Activated CD4-positive, alpha-beta T cell treated with anti-CD3 and anti-CD28 coated beads, Interleukin-10, Interleukin-2, amounts not matched to agents 100 ng/mL and 50 ng/mL, durations not matched to agents 16 hours and 8 hours (primary cell): Measurements from ENCODE around the gene NXPH2.

ENCODE experiments used
- DNase-seq: peaks from one replicate; pipeline ENCODE4 v3.0.0-alpha.2; 2020

The NXPH2 gene

DNA sequence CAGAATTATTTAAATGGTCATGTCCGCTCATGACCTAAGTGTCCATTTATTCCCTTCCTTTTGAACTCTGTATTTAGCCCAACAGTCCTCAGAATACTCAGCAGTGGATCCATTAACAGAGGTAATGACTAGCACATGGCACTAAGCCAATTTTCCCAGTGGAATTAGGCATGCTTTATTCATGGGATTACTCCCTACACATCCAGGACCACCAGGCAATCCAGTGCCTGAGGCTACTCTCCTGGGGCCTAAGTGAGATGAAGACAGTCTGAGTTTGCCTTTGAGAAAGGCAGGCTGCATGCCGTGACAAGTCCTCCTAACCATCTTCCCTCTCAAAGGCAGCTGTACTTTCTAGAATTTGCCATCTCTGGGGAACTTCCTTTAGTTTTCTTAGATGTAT lies 150.0 kb downstream of the NXPH2 start:
- no peak for DNase-seq

DNA sequence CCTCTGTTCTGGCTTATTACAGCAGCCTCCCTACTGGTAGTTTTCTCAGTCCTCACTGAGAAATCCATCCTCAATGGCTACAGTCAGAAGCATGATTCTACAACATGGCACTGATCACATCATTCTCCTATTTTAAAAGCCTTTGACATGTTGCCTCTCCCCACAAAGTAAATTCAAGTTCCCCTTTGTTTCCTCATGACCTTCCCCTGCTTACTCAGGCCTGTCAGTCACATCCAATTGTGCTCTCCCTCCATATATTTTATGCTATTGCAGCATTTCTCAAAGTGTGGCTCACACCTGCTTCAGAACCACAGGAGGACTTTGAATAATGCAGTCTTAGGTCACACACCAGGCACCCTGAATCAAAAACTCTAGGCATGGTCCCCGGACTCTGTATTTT lies 154.0 kb downstream of the NXPH2 start:
- DNase-seq, result no peak

DNA sequence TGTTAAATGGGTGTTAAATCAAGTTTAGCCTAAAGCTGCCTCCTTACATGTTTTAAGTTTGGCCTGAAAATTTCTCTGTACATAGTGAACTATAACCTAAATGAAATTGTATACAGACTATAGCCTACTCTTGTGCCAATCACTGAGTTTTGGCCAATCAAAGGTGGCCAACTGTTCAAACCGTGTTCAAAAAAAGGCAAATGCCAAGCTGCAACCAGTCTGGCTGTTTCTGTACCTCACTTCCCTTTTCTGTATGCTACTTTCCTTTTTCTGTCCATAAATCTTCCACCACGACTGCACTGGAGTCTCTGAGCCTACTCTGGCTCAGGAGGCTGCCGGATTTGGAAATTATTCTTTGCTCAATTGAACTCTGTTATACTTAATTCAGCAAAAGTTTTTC lies 157.6 kb downstream of the NXPH2 start:
- DNase-seq, result no peak

DNA sequence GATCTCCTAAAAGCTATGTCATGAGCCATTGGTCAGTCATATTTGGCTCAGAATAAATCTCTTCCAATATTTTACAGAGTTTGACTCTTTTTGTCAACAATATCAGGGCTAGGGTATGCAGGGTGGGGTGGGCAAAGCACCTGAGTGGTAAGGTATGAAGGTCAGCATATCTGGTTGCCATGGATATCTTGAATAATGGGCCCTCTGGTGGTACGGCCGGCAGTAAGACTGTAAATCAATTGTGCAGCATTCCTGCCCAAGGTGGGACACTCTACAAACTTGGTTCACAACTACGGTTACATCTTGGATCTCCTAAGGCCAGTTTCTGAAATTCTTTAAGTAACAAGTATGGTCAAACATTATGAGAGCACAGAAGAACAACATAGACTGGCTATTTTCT lies 159.1 kb downstream of the NXPH2 start:
- DNase-seq, result no peak

DNA sequence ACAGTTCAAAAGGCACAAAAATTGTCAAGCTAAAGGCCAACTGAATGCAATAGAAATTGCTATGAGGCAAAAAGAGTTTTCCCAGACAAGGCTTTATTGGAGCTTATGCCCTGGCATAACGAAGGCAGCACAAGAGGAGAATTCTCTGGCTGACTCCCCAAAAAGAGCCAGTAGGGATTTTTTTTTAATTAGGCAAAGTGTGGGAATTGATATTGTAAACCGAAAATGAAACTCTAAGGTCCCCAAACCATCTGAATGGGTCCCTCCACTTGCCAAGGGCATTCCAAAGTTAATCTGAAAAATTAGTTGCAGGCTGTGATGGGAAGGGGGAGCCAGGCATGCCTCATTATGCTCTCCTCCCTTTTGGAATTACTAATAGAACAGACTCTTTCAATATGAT lies 159.8 kb downstream of the NXPH2 start:
- DNase-seq, result no peak
